BE2C (cell line): ENCODE results near the gene P2RX6.
A peak's percentile ranks its signal among the peaks of the same experiment; 100 is the strongest.

Experiments used
- DNase-seq: peaks from one replicate; pipeline ENCODE4 v3.0.0-alpha.2; 2020
- H3K27me3 ChIP-seq: fragments of 250-450 bp; sonication (Bioruptor Pico); 2 replicates; pipeline ENCODE4 v1.5.1; 2020; ENCODE audit warnings: mild to moderate bottlenecking
- H3K36me3 ChIP-seq: fragments of 250-450 bp; sonication (Bioruptor Pico); 2 replicates; pipeline ENCODE4 v1.5.1; 2020; ENCODE audit warnings: mild to moderate bottlenecking
- H3K4me1 ChIP-seq: fragments of 250-450 bp; sonication (Bioruptor Pico); 2 replicates; pipeline ENCODE4 v1.5.1; 2020
- H3K4me3 ChIP-seq: 2 replicates; pipeline ENCODE4 v1.5.1; 2011; ENCODE audit warnings: low read depth, low read length
- H3K9me3 ChIP-seq: fragments of 250-450 bp; sonication (Bioruptor Pico); 2 replicates; pipeline ENCODE4 v1.5.1; 2020
- CTCF ChIP-seq: IDR thresholded peaks from 2 replicates; pipeline ENCODE4 v1.5.1; 2012; ENCODE audit warnings: mild to moderate bottlenecking, low read depth, low read length

The P2RX6 gene

GRCh38 chr22:21018314-21018713 is 3.3 kb downstream of the P2RX6 start:
- TF ChIP-seq CTCF: no peak
- H3K9me3 ChIP-seq: no peaks in the 10 kb centered on the region
- H3K4me1 ChIP-seq: peaks cover 10% of the 10 kb centered on the region
- no peaks in the 10 kb centered on the region for H3K27me3 ChIP-seq
- H3K4me3 ChIP-seq: no peak overlapping the region
- no peak for DNase-seq
- no peaks in the 10 kb centered on the region for H3K36me3 ChIP-seq

- peak; percentile 40 for DNase-seq
- no peaks in the 10 kb centered on the region for H3K27me3 ChIP-seq
- no peak overlapping the region for H3K4me3 ChIP-seq
- TF ChIP-seq CTCF: peak; percentile 57
- H3K36me3 ChIP-seq: no peaks in the 10 kb centered on the region
- peaks cover 9% of the 10 kb centered on the region for H3K4me1 ChIP-seq
- no peaks in the 10 kb centered on the region for H3K9me3 ChIP-seq
These were observed 6.0 kb downstream of the P2RX6 start for GRCh38 chr22:21020802-21021429.

- Histone ChIP-seq H3K27me3 (no peaks in the 10 kb centered on the region), H3K9me3 (no peaks in the 10 kb centered on the region), H3K4me3 (no peak overlapping the region), H3K36me3 (no peaks in the 10 kb centered on the region), H3K4me1 (peaks cover 8% of the 10 kb centered on the region; the same call in 1 of the 2 replicates)
- no peak for DNase-seq
- no peak for TF ChIP-seq CTCF
These were observed 7.5 kb downstream of the P2RX6 start for GRCh38 chr22:21022507-21022906.

GRCh38 chr22:21022955-21023614 is 8.1 kb downstream of the P2RX6 start:
- peak; percentile 21 for DNase-seq
- no peaks in the 10 kb centered on the region for H3K27me3 ChIP-seq
- no peaks in the 10 kb centered on the region for H3K36me3 ChIP-seq
- TF ChIP-seq CTCF: peak; percentile 20; the same call in 1 of the 2 replicates
- no peaks in the 10 kb centered on the region for H3K9me3 ChIP-seq
- peaks cover 8% of the 10 kb centered on the region; the same call in 1 of the 2 replicates for H3K4me1 ChIP-seq
- H3K4me3 ChIP-seq: no peak overlapping the region

GRCh38 chr22:21025266-21025665 is 10.3 kb downstream of the P2RX6 start:
- H3K36me3 ChIP-seq: no peaks in the 10 kb centered on the region
- H3K4me1 ChIP-seq: peaks cover 5% of the 10 kb centered on the region
- no peak overlapping the region for H3K4me3 ChIP-seq
- no peak for TF ChIP-seq CTCF
- H3K27me3 ChIP-seq: no peaks in the 10 kb centered on the region
- H3K9me3 ChIP-seq: no peaks in the 10 kb centered on the region
- DNase-seq: no peak
